GM23338 (cell line): ENCODE measurements around the gene ASZ1. TPM values are rescaled to one million over a fixed set of nuclear protein-coding genes. Genes with fewer than 3 reads are reported as not detected.

Experiments
- ATAC-seq: fragments of 200-7000 bp; cut with Tn5 transposase; 3 replicates; pipeline ENCODE4 v1.9.1; 2020
- DNase-seq: peaks from one replicate; pipeline ENCODE4 v3.0.0-alpha.2; 2015; ENCODE audit warnings: low spot score
- H2AFZ ChIP-seq: fragments of 200-600 bp; sonication (generic); 2 replicates; pipeline ENCODE4 v1.8.0; 2016; ENCODE audit warnings: antibody characterized with exemption, mild to moderate bottlenecking, moderate library complexity
- H3F3A ChIP-seq: fragments of 200-600 bp; sonication (generic); replicated peaks from 2 replicates; pipeline ENCODE4 v1.8.0; 2017; ENCODE audit warnings: antibody characterized with exemption, mixed run types, low read depth
- H3K27ac ChIP-seq: fragments of 200-600 bp; sonication (generic); 2 replicates; pipeline ENCODE4 v1.6.1; 2016; ENCODE audit warnings: low read depth
- H3K27me3 ChIP-seq: fragments of 200-600 bp; sonication (generic); 2 replicates; pipeline ENCODE4 v1.8.0; 2016; ENCODE audit warnings: mild to moderate bottlenecking, mixed run types, moderate library complexity; ENCODE audit not compliant: insufficient read depth
- H3K36me3 ChIP-seq: fragments of 200-600 bp; sonication (generic); 2 replicates; pipeline ENCODE4 v1.8.0; 2016; ENCODE audit warnings: mild to moderate bottlenecking; ENCODE audit not compliant: insufficient read depth
- H3K4me1 ChIP-seq: fragments of 200-600 bp; sonication (generic); 2 replicates; pipeline ENCODE4 v1.8.0; 2016; ENCODE audit warnings: mild to moderate bottlenecking, moderate library complexity; ENCODE audit not compliant: insufficient read depth
- H3K4me2 ChIP-seq: fragments of 200-600 bp; sonication (generic); 2 replicates; pipeline ENCODE4 v1.7.1; 2017; ENCODE audit warnings: mixed run types
- H3K4me3 ChIP-seq: fragments of 200-600 bp; sonication (generic); 2 replicates; pipeline ENCODE4 v1.6.1; 2016; ENCODE audit warnings: mixed run types
- H3K79me2 ChIP-seq: fragments of 200-600 bp; sonication (generic); replicated peaks from 2 replicates; pipeline ENCODE4 v1.8.0; 2017; ENCODE audit warnings: mild to moderate bottlenecking; ENCODE audit not compliant: insufficient read depth
- H3K9me2 ChIP-seq: fragments of 200-600 bp; sonication (generic); 2 replicates; pipeline ENCODE4 v1.8.0; 2017; ENCODE audit not compliant: insufficient read depth
- H4K20me1 ChIP-seq: fragments of 200-600 bp; sonication (generic); replicated peaks from 2 replicates; pipeline ENCODE4 v1.8.0; 2017; ENCODE audit warnings: mild to moderate bottlenecking; ENCODE audit not compliant: insufficient read depth
- H3K27ac Mint-ChIP-seq: 2 replicates; pipeline ENCODE4 v1.8.0; 2020; ENCODE audit warnings: inconsistent platforms, mild to moderate bottlenecking, moderate library complexity, mixed read lengths
- H3K27me3 Mint-ChIP-seq: 3 replicates; pipeline ENCODE4 v1.8.0; 2022; ENCODE audit warnings: low read depth, mild to moderate bottlenecking, moderate library complexity, mixed read lengths, inconsistent platforms; ENCODE audit not compliant: insufficient read depth, poor library complexity
- H3K36me3 Mint-ChIP-seq: 3 replicates; pipeline ENCODE4 v1.8.0; 2021; ENCODE audit warnings: low read depth, mild to moderate bottlenecking, inconsistent platforms, moderate library complexity, mixed read lengths
- H3K4me1 Mint-ChIP-seq: 3 replicates; pipeline ENCODE4 v1.8.0; 2020; ENCODE audit warnings: mild to moderate bottlenecking, inconsistent platforms, mixed read lengths
- H3K4me3 Mint-ChIP-seq: 3 replicates; pipeline ENCODE4 v1.8.0; 2021; ENCODE audit warnings: moderate library complexity, mild to moderate bottlenecking, inconsistent platforms, mixed read lengths
- H3K9me3 Mint-ChIP-seq: 3 replicates; pipeline ENCODE4 v1.8.0; 2020; ENCODE audit warnings: moderate library complexity, mild to moderate bottlenecking, inconsistent platforms, mixed read lengths
- CREB1 ChIP-seq: fragments of 250-450 bp; sonication (Bioruptor Pico); IDR thresholded peaks from 2 replicates; pipeline ENCODE4 v1.5.0; 2020; ENCODE audit warnings: low read depth, mild to moderate bottlenecking, moderate library complexity
- ETS1 ChIP-seq: IDR thresholded peaks from 2 replicates; pipeline ENCODE4 v1.6.1; 2016; ENCODE audit warnings: antibody characterized with exemption
- EZH2 ChIP-seq: fragments of 200-600 bp; sonication (generic); IDR thresholded peaks from one replicate; pipeline ENCODE4 v1.8.0; 2017; ENCODE audit warnings: antibody characterized with exemption, mild to moderate bottlenecking, low read depth; ENCODE audit not compliant: unreplicated experiment
- EZH2phosphoT487 ChIP-seq: fragments of 200-600 bp; sonication (generic); IDR thresholded peaks from one replicate; pipeline ENCODE4 v1.8.1; 2018; ENCODE audit warnings: antibody characterized with exemption; ENCODE audit not compliant: unreplicated experiment
- JUNB ChIP-seq: IDR thresholded peaks from one replicate; pipeline ENCODE4 v1.6.1; 2016; ENCODE audit warnings: antibody characterized with exemption; ENCODE audit not compliant: unreplicated experiment
- NANOG ChIP-seq: IDR thresholded peaks from 2 replicates; pipeline ENCODE4 v1.6.1; 2016; ENCODE audit warnings: antibody characterized with exemption, borderline replicate concordance
- POLR2AphosphoS5 ChIP-seq: IDR thresholded peaks from 2 replicates; pipeline ENCODE4 v1.6.1; 2016; ENCODE audit warnings: antibody characterized with exemption, low read depth
- REST ChIP-seq: IDR thresholded peaks from one replicate; pipeline ENCODE4 v1.6.1; 2018; ENCODE audit warnings: antibody characterized with exemption; ENCODE audit not compliant: unreplicated experiment
- STAT1 ChIP-seq: IDR thresholded peaks from one replicate; pipeline ENCODE4 v1.6.1; 2016; ENCODE audit warnings: antibody characterized with exemption; ENCODE audit not compliant: unreplicated experiment
- ZNF114 ChIP-seq: fragments of 250-450 bp; sonication (Bioruptor Pico); IDR thresholded peaks from 2 replicates; pipeline ENCODE4 v1.5.0; 2020; ENCODE audit warnings: mild to moderate bottlenecking, moderate library complexity
- ZNF331 ChIP-seq: fragments of 250-450 bp; sonication (Bioruptor Pico); IDR thresholded peaks from 2 replicates; pipeline ENCODE4 v1.5.0; 2020; ENCODE audit warnings: low read depth, mild to moderate bottlenecking, moderate library complexity
- polyA plus RNA-seq: library from polyadenylated mRNA; unstranded; fragments of >200 nt; fragmentation: Nextera tagmentation; extraction: Ambion mirVana; gene quantifications from 2 replicates; pipeline ENCODE4 v1.2.1, GENCODE V29; 2016
- total RNA-seq: library from RNA; depleted of rRNA; stranded (reverse); fragments of >200 nt; shearing (Covaris generic); gene quantifications from 2 replicates; pipeline ENCODE4 v1.2.3, GENCODE V29; 2014
- TF ChIP-seq, protein P1 (sequence below), 2 experiments: fragments of 200-600 bp in 1 of 2; sonication (generic) in 1 of 2; conservative IDR thresholded peaks; 2 replicates each; pipeline versions ENCODE4 v1.5.1 to v1.6.1; 2016 to 2017; ENCODE audit warnings: antibody characterized with exemption in 2 of 2, low read depth in 2 of 2, mild to moderate bottlenecking in 2 of 2, moderate library complexity in 1 of 2
- TF ChIP-seq, protein P2 (sequence below): fragments of 250-450 bp; sonication (Bioruptor Pico); IDR thresholded peaks from 2 replicates; pipeline ENCODE4 v1.5.0; 2020; ENCODE audit warnings: mild to moderate bottlenecking, moderate library complexity

Gene ASZ1
- total and polyA plus RNA-seq, 2 experiments from 2014 or later, result not detected

DNA sequence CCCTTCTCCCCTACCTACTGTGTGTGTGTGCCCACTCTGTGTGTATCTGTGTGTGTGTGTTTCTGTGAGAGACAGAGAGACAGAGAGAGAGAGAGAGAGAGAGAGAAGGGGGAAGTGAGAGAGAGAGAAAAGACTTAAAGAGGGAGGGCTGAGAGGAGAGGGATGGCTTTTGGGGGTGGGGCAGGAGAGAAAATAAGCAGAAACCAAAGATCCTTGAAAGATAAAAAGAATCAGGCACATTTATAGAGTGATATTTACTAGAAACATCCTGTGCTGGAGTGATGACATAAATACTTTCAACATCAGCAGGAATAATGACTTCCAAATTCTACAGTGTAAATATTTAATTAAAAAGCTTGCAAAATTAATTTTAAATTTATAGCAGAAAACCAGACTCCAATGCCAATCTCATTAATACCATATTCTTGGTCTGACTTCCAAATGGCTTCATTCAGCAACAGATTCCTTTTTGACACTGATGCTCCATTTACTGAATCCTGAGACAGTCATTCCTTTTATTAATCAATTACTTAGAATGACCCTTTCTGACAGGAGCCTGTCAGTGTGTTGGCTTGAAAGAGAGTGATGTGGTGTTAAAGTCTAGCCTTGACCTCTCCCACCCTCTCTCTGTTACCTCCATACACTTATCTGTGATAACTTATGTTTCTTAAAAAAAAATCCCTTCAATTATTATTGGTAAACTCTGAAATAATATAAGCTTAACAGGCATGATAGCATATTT is 62.8 kb downstream of the ASZ1 start:
- H3K36me3 ChIP-seq, result no peaks in the 10 kb centered on the region
- H3F3A ChIP-seq, result no peaks in the 10 kb centered on the region
- H3K4me3 ChIP-seq, result no peak overlapping the region
- no peaks in the 10 kb centered on the region for H3K27me3 Mint-ChIP-seq
- no peak overlapping the region; the same call in 1 of the 2 replicates for H3K27ac Mint-ChIP-seq
- H3K9me2 ChIP-seq, result no peaks in the 10 kb centered on the region
- H3K4me2 ChIP-seq, result no peak overlapping the region
- H3K4me1 Mint-ChIP-seq, result peaks cover 3% of the 10 kb centered on the region
- DNase-seq, result no peak
- H2AFZ ChIP-seq, result peak overlapping the region; percentile 8; the same call in 1 of the 2 replicates
- no peak overlapping the region for H3K4me3 Mint-ChIP-seq
- no peaks in the 10 kb centered on the region for H3K9me3 Mint-ChIP-seq
- H3K27ac ChIP-seq, result no peak overlapping the region
- H3K36me3 Mint-ChIP-seq, result no peaks in the 10 kb centered on the region
- no peaks in the 10 kb centered on the region for H3K27me3 ChIP-seq
- H3K4me1 ChIP-seq, result no peaks in the 10 kb centered on the region
- peak; percentile 41; the same call in 2 of the 3 replicates for ATAC-seq
- TF ChIP-seq, protein P1, sequence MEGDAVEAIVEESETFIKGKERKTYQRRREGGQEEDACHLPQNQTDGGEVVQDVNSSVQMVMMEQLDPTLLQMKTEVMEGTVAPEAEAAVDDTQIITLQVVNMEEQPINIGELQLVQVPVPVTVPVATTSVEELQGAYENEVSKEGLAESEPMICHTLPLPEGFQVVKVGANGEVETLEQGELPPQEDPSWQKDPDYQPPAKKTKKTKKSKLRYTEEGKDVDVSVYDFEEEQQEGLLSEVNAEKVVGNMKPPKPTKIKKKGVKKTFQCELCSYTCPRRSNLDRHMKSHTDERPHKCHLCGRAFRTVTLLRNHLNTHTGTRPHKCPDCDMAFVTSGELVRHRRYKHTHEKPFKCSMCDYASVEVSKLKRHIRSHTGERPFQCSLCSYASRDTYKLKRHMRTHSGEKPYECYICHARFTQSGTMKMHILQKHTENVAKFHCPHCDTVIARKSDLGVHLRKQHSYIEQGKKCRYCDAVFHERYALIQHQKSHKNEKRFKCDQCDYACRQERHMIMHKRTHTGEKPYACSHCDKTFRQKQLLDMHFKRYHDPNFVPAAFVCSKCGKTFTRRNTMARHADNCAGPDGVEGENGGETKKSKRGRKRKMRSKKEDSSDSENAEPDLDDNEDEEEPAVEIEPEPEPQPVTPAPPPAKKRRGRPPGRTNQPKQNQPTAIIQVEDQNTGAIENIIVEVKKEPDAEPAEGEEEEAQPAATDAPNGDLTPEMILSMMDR (conservative IDR thresholded peaks at IDR 0.05; ENCODE audit: low read depth in 2 of 2), result no peak
- TF ChIP-seq NANOG (no peak), POLR2AphosphoS5 (no peak), ZNF114 (no peak), EZH2phosphoT487 (no peak), JUNB (no peak), REST (no peak), CREB1 (no peak), ZNF331 (no peak), STAT1 (no peak), EZH2 (no peak), ETS1 (no peak)
- TF ChIP-seq, protein P2, sequence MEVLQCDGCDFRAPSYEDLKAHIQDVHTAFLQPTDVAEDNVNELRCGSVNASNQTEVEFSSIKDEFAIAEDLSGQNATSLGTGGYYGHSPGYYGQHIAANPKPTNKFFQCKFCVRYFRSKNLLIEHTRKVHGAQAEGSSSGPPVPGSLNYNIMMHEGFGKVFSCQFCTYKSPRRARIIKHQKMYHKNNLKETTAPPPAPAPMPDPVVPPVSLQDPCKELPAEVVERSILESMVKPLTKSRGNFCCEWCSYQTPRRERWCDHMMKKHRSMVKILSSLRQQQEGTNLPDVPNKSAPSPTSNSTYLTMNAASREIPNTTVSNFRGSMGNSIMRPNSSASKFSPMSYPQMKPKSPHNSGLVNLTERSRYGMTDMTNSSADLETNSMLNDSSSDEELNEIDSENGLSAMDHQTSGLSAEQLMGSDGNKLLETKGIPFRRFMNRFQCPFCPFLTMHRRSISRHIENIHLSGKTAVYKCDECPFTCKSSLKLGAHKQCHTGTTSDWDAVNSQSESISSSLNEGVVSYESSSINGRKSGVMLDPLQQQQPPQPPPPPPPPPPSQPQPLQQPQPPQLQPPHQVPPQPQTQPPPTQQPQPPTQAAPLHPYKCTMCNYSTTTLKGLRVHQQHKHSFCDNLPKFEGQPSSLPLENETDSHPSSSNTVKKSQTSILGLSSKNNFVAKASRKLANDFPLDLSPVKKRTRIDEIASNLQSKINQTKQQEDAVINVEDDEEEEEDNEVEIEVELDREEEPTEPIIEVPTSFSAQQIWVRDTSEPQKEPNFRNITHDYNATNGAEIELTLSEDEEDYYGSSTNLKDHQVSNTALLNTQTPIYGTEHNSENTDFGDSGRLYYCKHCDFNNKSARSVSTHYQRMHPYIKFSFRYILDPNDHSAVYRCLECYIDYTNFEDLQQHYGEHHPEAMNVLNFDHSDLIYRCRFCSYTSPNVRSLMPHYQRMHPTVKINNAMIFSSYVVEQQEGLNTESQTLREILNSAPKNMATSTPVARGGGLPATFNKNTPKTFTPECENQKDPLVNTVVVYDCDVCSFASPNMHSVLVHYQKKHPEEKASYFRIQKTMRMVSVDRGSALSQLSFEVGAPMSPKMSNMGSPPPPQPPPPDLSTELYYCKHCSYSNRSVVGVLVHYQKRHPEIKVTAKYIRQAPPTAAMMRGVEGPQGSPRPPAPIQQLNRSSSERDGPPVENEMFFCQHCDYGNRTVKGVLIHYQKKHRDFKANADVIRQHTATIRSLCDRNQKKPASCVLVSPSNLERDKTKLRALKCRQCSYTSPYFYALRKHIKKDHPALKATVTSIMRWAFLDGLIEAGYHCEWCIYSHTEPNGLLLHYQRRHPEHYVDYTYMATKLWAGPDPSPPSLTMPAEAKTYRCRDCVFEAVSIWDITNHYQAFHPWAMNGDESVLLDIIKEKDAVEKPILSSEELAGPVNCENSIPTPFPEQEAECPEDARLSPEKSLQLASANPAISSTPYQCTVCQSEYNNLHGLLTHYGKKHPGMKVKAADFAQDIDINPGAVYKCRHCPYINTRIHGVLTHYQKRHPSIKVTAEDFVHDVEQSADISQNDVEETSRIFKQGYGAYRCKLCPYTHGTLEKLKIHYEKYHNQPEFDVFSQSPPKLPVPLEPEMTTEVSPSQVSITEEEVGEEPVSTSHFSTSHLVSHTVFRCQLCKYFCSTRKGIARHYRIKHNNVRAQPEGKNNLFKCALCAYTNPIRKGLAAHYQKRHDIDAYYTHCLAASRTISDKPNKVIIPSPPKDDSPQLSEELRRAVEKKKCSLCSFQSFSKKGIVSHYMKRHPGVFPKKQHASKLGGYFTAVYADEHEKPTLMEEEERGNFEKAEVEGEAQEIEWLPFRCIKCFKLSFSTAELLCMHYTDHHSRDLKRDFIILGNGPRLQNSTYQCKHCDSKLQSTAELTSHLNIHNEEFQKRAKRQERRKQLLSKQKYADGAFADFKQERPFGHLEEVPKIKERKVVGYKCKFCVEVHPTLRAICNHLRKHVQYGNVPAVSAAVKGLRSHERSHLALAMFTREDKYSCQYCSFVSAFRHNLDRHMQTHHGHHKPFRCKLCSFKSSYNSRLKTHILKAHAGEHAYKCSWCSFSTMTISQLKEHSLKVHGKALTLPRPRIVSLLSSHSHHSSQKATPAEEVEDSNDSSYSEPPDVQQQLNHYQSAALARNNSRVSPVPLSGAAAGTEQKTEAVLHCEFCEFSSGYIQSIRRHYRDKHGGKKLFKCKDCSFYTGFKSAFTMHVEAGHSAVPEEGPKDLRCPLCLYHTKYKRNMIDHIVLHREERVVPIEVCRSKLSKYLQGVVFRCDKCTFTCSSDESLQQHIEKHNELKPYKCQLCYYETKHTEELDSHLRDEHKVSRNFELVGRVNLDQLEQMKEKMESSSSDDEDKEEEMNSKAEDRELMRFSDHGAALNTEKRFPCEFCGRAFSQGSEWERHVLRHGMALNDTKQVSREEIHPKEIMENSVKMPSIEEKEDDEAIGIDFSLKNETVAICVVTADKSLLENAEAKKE (CRISPR knock-in tag), result no peak
- H3K79me2 ChIP-seq, result no peaks in the 10 kb centered on the region
- no peaks in the 10 kb centered on the region for H4K20me1 ChIP-seq
